K562 (cell line): ENCODE results near the gene MYO16.

Experiments
- CEBPB ChIP-seq: fragments of 450-650 bp; IDR thresholded peaks from 2 replicates; pipeline ENCODE4 v1.6.1; 2016; ENCODE audit warnings: missing genetic modification characterization, missing compliant biosample characterization
- FOXA3 ChIP-seq, 2 experiments: fragments of 450-650 bp in 1 of 2; sonication (generic) in 1 of 2; formaldehyde crosslinking; IDR thresholded peaks in 1 of 2; conservative IDR thresholded peaks in 1 of 2; 2 replicates each; pipeline versions ENCODE4 v1.4.0 to v1.8.0; 2020 to 2022; ENCODE audit warnings: mild to moderate bottlenecking in 2 of 2, missing genetic modification reagents in 1 of 2
- HDGF ChIP-seq: fragments of 450-650 bp; IDR thresholded peaks from 2 replicates; pipeline ENCODE4 v1.6.1; 2016
- MEIS2 ChIP-seq: fragments of 450-650 bp; IDR thresholded peaks from 2 replicates; pipeline ENCODE4 v1.6.1; 2014; ENCODE audit warnings: mild to moderate bottlenecking; ENCODE audit not compliant: partially characterized antibody
- POLR2A ChIP-seq: fragments of 450-650 bp; conservative IDR thresholded peaks from 2 replicates; pipeline ENCODE4 v1.6.1; 2016
- TF ChIP-seq, protein P1 (sequence below): fragments of 250-450 bp; sonication (Bioruptor Pico); IDR thresholded peaks from 2 replicates; pipeline ENCODE4 v1.8.0; 2022; ENCODE audit warnings: moderate library complexity, mild to moderate bottlenecking, inconsistent platforms
- TF ChIP-seq, protein P2 (sequence below), 3 experiments: IDR thresholded peaks in 2 of 3; conservative IDR thresholded peaks in 1 of 3; 2 replicates each; pipeline ENCODE4 v1.5.1; 2011 to 2012; ENCODE audit warnings: low read length in 3 of 3, mild to moderate bottlenecking in 3 of 3, control low read depth in 2 of 3, improper control_type of control experiment in 1 of 3, inconsistent platforms in 1 of 3, low read depth in 1 of 3, mixed read lengths in 1 of 3, moderate library complexity in 1 of 3; ENCODE audit not compliant: insufficient read depth in 2 of 3
- TF ChIP-seq, protein P3 (sequence below): sonication (generic); formaldehyde crosslinking; IDR thresholded peaks from 2 replicates; pipeline ENCODE4 v1.8.0; 2022; ENCODE audit warnings: mild to moderate bottlenecking, missing genetic modification reagents

DNA sequence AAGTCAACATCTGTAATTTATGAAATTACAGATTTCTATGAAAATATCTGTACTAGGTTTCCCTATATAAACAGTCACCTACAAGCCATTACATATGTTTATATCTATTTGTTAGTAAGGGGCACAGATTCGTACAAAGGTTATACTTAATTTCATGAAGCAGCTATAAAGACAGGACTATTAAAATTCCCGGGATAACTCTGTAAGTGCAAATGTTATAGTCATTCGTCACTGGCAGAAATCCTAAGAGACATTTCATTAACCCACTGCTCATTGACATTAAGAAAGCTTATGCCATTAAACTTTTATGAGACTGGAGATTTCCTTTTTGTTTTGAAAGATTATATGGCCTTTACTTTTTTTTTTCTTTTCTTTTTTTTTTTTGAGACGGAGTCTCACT is 122.9 kb downstream of the MYO16 start:
- TF ChIP-seq, protein P1, sequence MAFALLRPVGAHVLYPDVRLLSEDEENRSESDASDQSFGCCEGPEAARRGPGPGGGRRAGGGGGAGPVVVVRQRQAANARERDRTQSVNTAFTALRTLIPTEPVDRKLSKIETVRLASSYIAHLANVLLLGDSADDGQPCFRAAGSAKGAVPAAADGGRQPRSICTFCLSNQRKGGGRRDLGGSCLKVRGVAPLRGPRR (CRISPR knock-in tag), result no peak
- TF ChIP-seq, protein P2, sequence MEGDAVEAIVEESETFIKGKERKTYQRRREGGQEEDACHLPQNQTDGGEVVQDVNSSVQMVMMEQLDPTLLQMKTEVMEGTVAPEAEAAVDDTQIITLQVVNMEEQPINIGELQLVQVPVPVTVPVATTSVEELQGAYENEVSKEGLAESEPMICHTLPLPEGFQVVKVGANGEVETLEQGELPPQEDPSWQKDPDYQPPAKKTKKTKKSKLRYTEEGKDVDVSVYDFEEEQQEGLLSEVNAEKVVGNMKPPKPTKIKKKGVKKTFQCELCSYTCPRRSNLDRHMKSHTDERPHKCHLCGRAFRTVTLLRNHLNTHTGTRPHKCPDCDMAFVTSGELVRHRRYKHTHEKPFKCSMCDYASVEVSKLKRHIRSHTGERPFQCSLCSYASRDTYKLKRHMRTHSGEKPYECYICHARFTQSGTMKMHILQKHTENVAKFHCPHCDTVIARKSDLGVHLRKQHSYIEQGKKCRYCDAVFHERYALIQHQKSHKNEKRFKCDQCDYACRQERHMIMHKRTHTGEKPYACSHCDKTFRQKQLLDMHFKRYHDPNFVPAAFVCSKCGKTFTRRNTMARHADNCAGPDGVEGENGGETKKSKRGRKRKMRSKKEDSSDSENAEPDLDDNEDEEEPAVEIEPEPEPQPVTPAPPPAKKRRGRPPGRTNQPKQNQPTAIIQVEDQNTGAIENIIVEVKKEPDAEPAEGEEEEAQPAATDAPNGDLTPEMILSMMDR (IDR thresholded peaks at IDR 0.05 in 2 of 3, conservative IDR thresholded peaks at IDR 0.05 in 1 of 3; ENCODE audit: insufficient read depth in 2 of 3, low read depth in 1 of 3, low read length in 3 of 3), result no peak
- no peak for TF ChIP-seq FOXA3 (CRISPR knock-in tag; conservative IDR thresholded peaks at IDR 0.05 in 1 of 2, IDR thresholded peaks at IDR 0.05 in 1 of 2)
- TF ChIP-seq POLR2A, result no peak
- TF ChIP-seq, protein P3, sequence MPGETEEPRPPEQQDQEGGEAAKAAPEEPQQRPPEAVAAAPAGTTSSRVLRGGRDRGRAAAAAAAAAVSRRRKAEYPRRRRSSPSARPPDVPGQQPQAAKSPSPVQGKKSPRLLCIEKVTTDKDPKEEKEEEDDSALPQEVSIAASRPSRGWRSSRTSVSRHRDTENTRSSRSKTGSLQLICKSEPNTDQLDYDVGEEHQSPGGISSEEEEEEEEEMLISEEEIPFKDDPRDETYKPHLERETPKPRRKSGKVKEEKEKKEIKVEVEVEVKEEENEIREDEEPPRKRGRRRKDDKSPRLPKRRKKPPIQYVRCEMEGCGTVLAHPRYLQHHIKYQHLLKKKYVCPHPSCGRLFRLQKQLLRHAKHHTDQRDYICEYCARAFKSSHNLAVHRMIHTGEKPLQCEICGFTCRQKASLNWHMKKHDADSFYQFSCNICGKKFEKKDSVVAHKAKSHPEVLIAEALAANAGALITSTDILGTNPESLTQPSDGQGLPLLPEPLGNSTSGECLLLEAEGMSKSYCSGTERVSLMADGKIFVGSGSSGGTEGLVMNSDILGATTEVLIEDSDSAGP (CRISPR knock-in tag), result no peak
- no peak for TF ChIP-seq MEIS2
- TF ChIP-seq CEBPB (tag), result no peak
- TF ChIP-seq HDGF, result no peak
